Stimulated activated effector memory CD8-positive, alpha-beta T cell treated with anti-CD3 and anti-CD28 coated beads, Interleukin-12 subunit alpha, Interleukin-12 subunit beta, amount 100 ng/mL, for 72 hours (primary cell): ENCODE measurements around the gene ZNF182.
"Not testable (repeated sequence)": the region's sequence is repeated elsewhere in the genome, so short reads cannot be mapped to it uniquely, and the experiment has no call there.

Source experiments
- ATAC-seq: fragments of 150-1000 bp; cut with Tn5 transposase; 2 replicates; pipeline ENCODE4 v1.10.0; 2021
- DNase-seq, 2 donors: peaks; one replicate each; pipeline ENCODE4 v3.0.0; 2021 to 2022; ENCODE audit warnings: low spot score in 2 of 2
- H3K27ac Mint-ChIP-seq: one replicate; pipeline ENCODE4 v1.8.0; 2022; ENCODE audit warnings: mild to moderate bottlenecking, mixed read lengths
- H3K36me3 Mint-ChIP-seq: one replicate; pipeline ENCODE4 v1.8.0; 2022; ENCODE audit warnings: mild to moderate bottlenecking, mixed read lengths
- H3K4me1 Mint-ChIP-seq: one replicate; pipeline ENCODE4 v1.8.0; 2022; ENCODE audit warnings: mixed read lengths
- H3K4me3 Mint-ChIP-seq: one replicate; pipeline ENCODE4 v1.8.0; 2022; ENCODE audit warnings: mild to moderate bottlenecking, mixed read lengths
- H3K9me3 Mint-ChIP-seq: one replicate; pipeline ENCODE4 v1.8.0; 2022; ENCODE audit warnings: mixed read lengths

Gene ZNF182

GRCh38 chrX:48016583-48017310 is 13.0 kb upstream of the ZNF182 start:
- not testable (repeated sequence) for DNase-seq, H3K36me3 Mint-ChIP-seq, H3K27ac Mint-ChIP-seq, ATAC-seq, H3K4me1 Mint-ChIP-seq, H3K9me3 Mint-ChIP-seq, H3K4me3 Mint-ChIP-seq

GRCh38 chrX:48009445-48009960 is 5.7 kb upstream of the ZNF182 start:
- H3K27ac Mint-ChIP-seq, ATAC-seq, H3K9me3 Mint-ChIP-seq, H3K4me1 Mint-ChIP-seq, DNase-seq, H3K4me3 Mint-ChIP-seq, H3K36me3 Mint-ChIP-seq: not testable (repeated sequence)

- Mint-ChIP-seq H3K36me3 (peaks cover 16% of the 10 kb centered on the region), H3K4me1 (peaks cover 16% of the 10 kb centered on the region)
- not testable (repeated sequence) for H3K27ac Mint-ChIP-seq, H3K4me3 Mint-ChIP-seq, H3K9me3 Mint-ChIP-seq, ATAC-seq, DNase-seq
These were observed 2.9 kb upstream of the ZNF182 start, which contains the start of gene SPACA5 for GRCh38 chrX:48006688-48007087. Gene SPACA5, plus strand, starts transcription at chrX:48006988. Its CDS starts 815 bp downstream, at chrX:48007803.

GRCh38 chrX:48003367-48003757 is 427 bp downstream of the ZNF182 start:
- Mint-ChIP-seq H3K4me1 (peaks cover 21% of the 10 kb centered on the region), H3K27ac (peak overlapping the region; percentile 99), H3K36me3 (peaks cover 36% of the 10 kb centered on the region), H3K4me3 (peak overlapping the region; percentile 96), H3K9me3 (no peaks in the 10 kb centered on the region)
- DNase-seq (no peak), ATAC-seq (peak; percentile 43)

- DNase-seq (no peak), ATAC-seq (no peak)
- peaks cover 21% of the 10 kb centered on the region for H3K4me1 Mint-ChIP-seq
- H3K27ac Mint-ChIP-seq = peak overlapping the region; percentile 99
- peaks cover 40% of the 10 kb centered on the region for H3K36me3 Mint-ChIP-seq
- peak overlapping the region; percentile 96 for H3K4me3 Mint-ChIP-seq
- H3K9me3 Mint-ChIP-seq = no peaks in the 10 kb centered on the region
These were observed 860 bp downstream of the ZNF182 start for GRCh38 chrX:48002929-48003328.

DNA sequence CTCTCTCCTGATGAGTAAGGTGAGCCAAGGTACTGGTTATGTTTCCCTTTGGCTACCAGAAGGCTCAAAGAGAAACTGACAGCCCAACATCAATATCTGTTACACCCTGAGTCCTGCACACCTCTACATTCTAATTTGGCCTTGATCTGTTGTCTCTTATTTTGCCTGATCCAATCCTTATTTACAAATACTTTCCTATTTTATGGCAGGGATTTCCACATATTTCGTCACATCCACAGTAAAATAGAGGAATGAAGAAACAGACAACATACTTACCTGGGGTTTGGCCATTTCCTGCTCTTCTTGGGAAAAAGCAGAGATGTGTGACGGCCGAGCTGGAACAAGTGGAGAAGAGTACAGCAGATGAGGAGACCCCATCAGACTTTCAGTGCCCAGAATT is 1.5 kb downstream of the ZNF182 start:
- H3K36me3 Mint-ChIP-seq = peaks cover 42% of the 10 kb centered on the region
- H3K9me3 Mint-ChIP-seq = no peaks in the 10 kb centered on the region
- peaks cover 21% of the 10 kb centered on the region for H3K4me1 Mint-ChIP-seq
- peak overlapping the region; percentile 33 for H3K4me3 Mint-ChIP-seq
- no peak overlapping the region for H3K27ac Mint-ChIP-seq
- ATAC-seq (no peak), DNase-seq (no peak)

GRCh38 chrX:48001260-48001659 is 2.5 kb downstream of the ZNF182 start:
- H3K36me3 Mint-ChIP-seq = peaks cover 51% of the 10 kb centered on the region

GRCh38 chrX:47992669-47993068 is 11.1 kb downstream of the ZNF182 start:
- Mint-ChIP-seq H3K9me3 (no peaks in the 10 kb centered on the region), H3K4me1 (peaks cover 31% of the 10 kb centered on the region), H3K4me3 (no peak overlapping the region), H3K27ac (peak overlapping the region; percentile 26), H3K36me3 (peaks cover 47% of the 10 kb centered on the region)
- ATAC-seq (no peak), DNase-seq (no peak)

More at GRCh38 chrX:48001260-48001659, 2.5 kb downstream of the ZNF182 start:
- DNase-seq = no peak
- Mint-ChIP-seq H3K4me1 (peaks cover 21% of the 10 kb centered on the region), H3K27ac (no peak overlapping the region), H3K4me3 (no peak overlapping the region), H3K9me3 (no peaks in the 10 kb centered on the region)
- ATAC-seq = no peak

GRCh38 chrX:47992095-47992380 is 11.8 kb downstream of the ZNF182 start:
- ATAC-seq (no peak), DNase-seq (no peak)
- Mint-ChIP-seq H3K9me3 (no peaks in the 10 kb centered on the region), H3K36me3 (peaks cover 49% of the 10 kb centered on the region), H3K27ac (peak overlapping the region; percentile 26), H3K4me1 (peaks cover 31% of the 10 kb centered on the region), H3K4me3 (no peak overlapping the region)

- H3K9me3 Mint-ChIP-seq = no peaks in the 10 kb centered on the region
- peaks cover 50% of the 10 kb centered on the region for H3K36me3 Mint-ChIP-seq
- DNase-seq (no peak), ATAC-seq (peak; percentile 90)
- peaks cover 31% of the 10 kb centered on the region for H3K4me1 Mint-ChIP-seq
- H3K4me3 Mint-ChIP-seq = no peak overlapping the region
- peak overlapping the region; percentile 26 for H3K27ac Mint-ChIP-seq
These were observed 12.3 kb downstream of the ZNF182 start for GRCh38 chrX:47991263-47992094.

GRCh38 chrX:47976254-47977151 is 27.3 kb downstream of the ZNF182 start:
- ATAC-seq = no peak
- H3K4me3 Mint-ChIP-seq = no peak overlapping the region
- H3K9me3 Mint-ChIP-seq = peaks cover 20% of the 10 kb centered on the region
- H3K27ac Mint-ChIP-seq = no peak overlapping the region
- DNase-seq = no peak
- H3K36me3 Mint-ChIP-seq = peaks cover 52% of the 10 kb centered on the region
- peaks cover 5% of the 10 kb centered on the region for H3K4me1 Mint-ChIP-seq

DNA sequence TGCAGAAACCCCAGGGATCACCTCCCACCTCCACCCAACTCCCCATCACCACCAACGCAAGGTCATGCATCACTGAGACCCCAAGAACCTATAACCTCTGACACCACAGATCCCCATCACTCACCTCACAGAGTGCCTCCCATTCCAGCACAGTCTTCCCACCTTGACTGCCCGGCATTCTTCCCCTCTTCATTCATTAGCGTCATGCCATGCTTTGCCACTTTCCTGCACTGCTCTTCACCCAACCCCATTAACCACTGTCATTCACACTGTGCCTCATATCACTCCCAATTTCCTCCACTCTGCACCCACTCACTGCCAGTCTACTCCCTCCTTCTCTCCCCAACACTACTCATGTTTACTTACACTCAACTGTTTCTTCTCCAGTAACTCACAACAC is 30.6 kb downstream of the ZNF182 start:
- peaks cover 19% of the 10 kb centered on the region for H3K36me3 Mint-ChIP-seq
- H3K9me3 Mint-ChIP-seq = peaks cover 12% of the 10 kb centered on the region
- peaks cover 5% of the 10 kb centered on the region for H3K4me1 Mint-ChIP-seq
- H3K4me3 Mint-ChIP-seq = no peak overlapping the region
- H3K27ac Mint-ChIP-seq = no peak overlapping the region
- no peak for DNase-seq
- no peak for ATAC-seq

- DNase-seq, H3K4me1 Mint-ChIP-seq, H3K27ac Mint-ChIP-seq, ATAC-seq, H3K36me3 Mint-ChIP-seq, H3K4me3 Mint-ChIP-seq, H3K9me3 Mint-ChIP-seq: not testable (repeated sequence)
These were observed 38.3 kb downstream of the ZNF182 start for GRCh38 chrX:47965526-47965925.

- not testable (repeated sequence) for H3K4me3 Mint-ChIP-seq, H3K4me1 Mint-ChIP-seq, ATAC-seq, H3K9me3 Mint-ChIP-seq, DNase-seq, H3K27ac Mint-ChIP-seq, H3K36me3 Mint-ChIP-seq
These were observed 42.0 kb downstream of the ZNF182 start for GRCh38 chrX:47961830-47962229.

DNA sequence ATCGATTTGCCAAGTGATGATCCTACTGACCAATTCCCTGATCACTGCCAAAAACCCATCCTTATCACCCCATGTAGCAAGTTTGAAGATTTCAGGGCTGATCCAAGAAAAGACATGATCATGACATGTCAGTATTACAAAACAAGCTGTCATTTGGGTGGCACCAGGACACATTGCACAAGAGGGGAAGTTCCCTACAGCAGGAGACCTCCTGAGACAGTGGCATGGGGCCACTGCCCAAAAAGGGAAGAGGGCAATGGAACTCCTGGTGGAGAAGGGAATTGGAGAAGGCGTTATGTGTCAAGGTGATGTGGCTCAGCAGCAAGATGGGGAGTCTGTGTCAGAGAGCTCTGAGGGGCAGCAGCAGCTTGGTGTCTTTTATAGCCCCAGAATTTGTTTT is 43.4 kb downstream of the ZNF182 start:
- Mint-ChIP-seq H3K27ac (no peak overlapping the region), H3K36me3 (no peaks in the 10 kb centered on the region), H3K4me1 (no peaks in the 10 kb centered on the region), H3K4me3 (no peak overlapping the region), H3K9me3 (no peaks in the 10 kb centered on the region)
- ATAC-seq = no peak
- no peak for DNase-seq
